Measurements from ENCODE around the gene JAK3. TPM values are rescaled to one million over a fixed set of nuclear protein-coding genes. Genes with fewer than 3 reads are reported as not detected.

The JAK3 gene
- total and polyA plus RNA-seq, 2 of the 13 experiments (the other 11 are each of a cell fraction or from before 2014, with no cell fraction given): 3.4 to 18.6 TPM

- no peak overlapping the region for H3K4me2 ChIP-seq (ENCODE audit: low read depth, low read length)
- intact Hi-C loops (cut with micrococcal nuclease; ENCODE audit: unreplicated experiment): loop anchor here (2.0 kb wide), 1 partner anchor 19 kb away; no protein-coding TSS in a partner anchor
- 71% methylated on average over 8 of the region's 8 CpGs for WGBS (ENCODE audit: low lambda C conversion rate)
- H3K36me3 ChIP-seq (replicated peaks in 1 of 2; ENCODE audit: control insufficient read depth in 1 of 2, insufficient read depth in 2 of 2, low read length in 2 of 2): peaks cover 2 to 4% of the 10 kb centered on the region in 2 experiments; a peak in 3 of 5 replicates
- no TSS peak for BruUV-seq (replicated peaks)
- no peaks in the 10 kb centered on the region for H4K20me1 ChIP-seq (ENCODE audit: insufficient read depth, low read length)
- FAIRE-seq: no peak
- H3K27me3 ChIP-seq (ENCODE audit: control insufficient read depth in 1 of 2, insufficient read depth in 2 of 2, low read length in 2 of 2): no peaks in the 10 kb centered on the region
- TF ChIP-seq ZNF362 (CRISPR knock-in tag; IDR thresholded peaks at IDR 0.05; ENCODE audit: borderline replicate concordance): no peak
- no peak for TF ChIP-seq ZNF18 (CRISPR knock-in tag; IDR thresholded peaks at IDR 0.05; ENCODE audit: insufficient replicate concordance)
- TF ChIP-seq ZFP37 (CRISPR knock-in tag; IDR thresholded peaks at IDR 0.05; ENCODE audit: borderline replicate concordance): no peak
- no peak for TF ChIP-seq ZNF629 (CRISPR knock-in tag; conservative IDR thresholded peaks at IDR 0.05)
- no peak for TF ChIP-seq FOXC1 (CRISPR knock-in tag; IDR thresholded peaks at IDR 0.05; ENCODE audit: borderline replicate concordance)
- no peak for TF ChIP-seq ZSCAN9 (CRISPR knock-in tag; IDR thresholded peaks at IDR 0.05; ENCODE audit: borderline replicate concordance)
- no peak overlapping the region for H2AFZ ChIP-seq (ENCODE audit: low read length)
- H3K79me2 ChIP-seq (ENCODE audit: insufficient read depth, low read length): no peaks in the 10 kb centered on the region
- H3K4me1 ChIP-seq (ENCODE audit: insufficient read depth, low read length): no peaks in the 10 kb centered on the region
- CTCF ChIA-PET (ENCODE audit: low intra/inter-chr PET ratio, low total read pairs): no interaction called here
- POLR2A ChIA-PET: interaction anchor here (0.6 kb wide), 1 partner anchor 11 kb away, joined by 3 read pairs; no protein-coding TSS in a partner anchor
- no peak overlapping the region for H3K27ac ChIP-seq (ENCODE audit: extremely low read length, insufficient read depth, low read length)
- ATAC-seq: no peak
- no peak overlapping the region for H3K9ac ChIP-seq (ENCODE audit: insufficient read depth, low read depth, low read length)
- no peak for DNase-seq (ENCODE audit: low spot score)
- H3K4me3 ChIP-seq (replicated peaks in 1 of 3; ENCODE audit: insufficient read depth in 1 of 3, low read depth in 2 of 3, low read length in 3 of 3): no peak overlapping the region
- in situ Hi-C loops (cut with HindIII; ENCODE audit: extremely low pct_ligation_motif_present, low pct_unique_long_range_greater_than_20kb): no loop called here
- H3K9me3 ChIP-seq (ENCODE audit: low read length): no peaks in the 10 kb centered on the region
Measured at GRCh38 chr19:17835182-17836006, 12.4 kb downstream of the JAK3 start.
